Liver (tissue), 9 donors: ENCODE results near the gene CHD5. TPM values are rescaled to one million over a fixed set of nuclear protein-coding genes. Genes with fewer than 3 reads are reported as not detected.

Source experiments
- DNase-seq: peaks from one replicate; pipeline ENCODE4 v3.0.0-alpha.2; 2017; ENCODE audit warnings: low spot score
- H3K27ac ChIP-seq, 2 donors: one replicate each; pipeline ENCODE4 v1.7.0; 2013; ENCODE audit warnings: inconsistent platforms in 2 of 2, low read length in 2 of 2, control low read depth in 1 of 2, low read depth in 1 of 2, mild to moderate bottlenecking in 1 of 2
- H3K27me3 ChIP-seq, 4 donors: one replicate each; pipeline versions ENCODE4 v1.6.1 to v1.7.0; 2013; ENCODE audit warnings: low read length in 3 of 4, inconsistent platforms in 1 of 4, mild to moderate bottlenecking in 1 of 4, moderate library complexity in 1 of 4; ENCODE audit not compliant: control insufficient read depth in 4 of 4, insufficient read depth in 4 of 4
- H3K36me3 ChIP-seq, 4 donors: one replicate each; pipeline versions ENCODE4 v1.6.1 to v1.7.0; 2013; ENCODE audit warnings: low read length in 3 of 4, mild to moderate bottlenecking in 3 of 4, low read depth in 1 of 4, moderate library complexity in 1 of 4; ENCODE audit not compliant: control insufficient read depth in 4 of 4, insufficient read depth in 3 of 4
- H3K4me1 ChIP-seq, 4 donors: one replicate each; pipeline versions ENCODE4 v1.6.1 to v1.7.0; 2013; ENCODE audit warnings: low read length in 3 of 4, mild to moderate bottlenecking in 3 of 4, moderate library complexity in 1 of 4; ENCODE audit not compliant: control insufficient read depth in 4 of 4, insufficient read depth in 4 of 4
- H3K4me3 ChIP-seq, 3 donors: one replicate each; pipeline versions ENCODE4 v1.6.1 to v1.7.0; 2013; ENCODE audit warnings: low read length in 3 of 3, control low read depth in 1 of 3, low read depth in 1 of 3, mild to moderate bottlenecking in 1 of 3
- H3K9ac ChIP-seq, 2 donors: one replicate each; pipeline ENCODE4 v1.7.0; 2013; ENCODE audit warnings: low read length in 2 of 2, mild to moderate bottlenecking in 2 of 2, moderate library complexity in 2 of 2, control low read depth in 1 of 2, low read depth in 1 of 2
- H3K9me3 ChIP-seq, 4 donors: one replicate each; pipeline versions ENCODE4 v1.6.1 to v1.7.0; 2013; ENCODE audit warnings: low read length in 3 of 4; ENCODE audit not compliant: control insufficient read depth in 4 of 4
- CTCF ChIP-seq: fragments of 150-350 bp; IDR thresholded peaks from 2 replicates; pipeline ENCODE4 v1.5.1; 2017; ENCODE audit warnings: improper control_type of control experiment, low read depth, low read length; ENCODE audit not compliant: missing input control
- EGR1 ChIP-seq, 2 donors: IDR thresholded peaks; 2 replicates each; pipeline ENCODE4 v1.6.1; 2016 to 2018; ENCODE audit warnings: antibody characterized with exemption in 2 of 2, low read depth in 2 of 2
- FOXA1 ChIP-seq: IDR thresholded peaks from 2 replicates; pipeline ENCODE4 v1.6.1; 2016; ENCODE audit warnings: antibody characterized with exemption
- FOXA2 ChIP-seq: IDR thresholded peaks from 2 replicates; pipeline ENCODE4 v1.6.1; 2016; ENCODE audit warnings: antibody characterized with exemption
- GABPA ChIP-seq, 2 donors: IDR thresholded peaks in 1 of 2; conservative IDR thresholded peaks in 1 of 2; 2 replicates each; pipeline ENCODE4 v1.6.1; 2016; ENCODE audit warnings: antibody characterized with exemption in 2 of 2, mild to moderate bottlenecking in 1 of 2, moderate library complexity in 1 of 2
- NR2F2 ChIP-seq: IDR thresholded peaks from 2 replicates; pipeline ENCODE4 v1.6.1; 2016; ENCODE audit warnings: antibody characterized with exemption
- RAD21 ChIP-seq, 2 donors: IDR thresholded peaks; 2 replicates each; pipeline ENCODE4 v1.6.1; 2016; ENCODE audit warnings: antibody characterized with exemption in 2 of 2, mild to moderate bottlenecking in 2 of 2
- RXRA ChIP-seq, 2 donors: IDR thresholded peaks; 2 replicates each; pipeline ENCODE4 v1.6.1; 2017 to 2018; ENCODE audit warnings: antibody characterized with exemption in 2 of 2, mild to moderate bottlenecking in 1 of 2
- TAF1 ChIP-seq: conservative IDR thresholded peaks from 2 replicates; pipeline ENCODE4 v1.6.1; 2016; ENCODE audit warnings: antibody characterized with exemption, mild to moderate bottlenecking
- WGBS: extraction: QIAGEN DNeasy Blood & Tissue Kit; methylation state at CpG from one replicate; pipeline ENCODE4 v1.1.7; 2013; 5-methylcytosine and 5-hydroxymethylcytosine counted together
- polyA plus RNA-seq, 2 donors: library from polyadenylated mRNA; stranded (reverse) in 1 of 2; unstranded in 1 of 2; fragments of 200-250 nt in 1 of 2; fragments of >200 nt in 1 of 2; fragmentation: Nextera tagmentation in 1 of 2; extraction: Ambion mirVana in 1 of 2; gene quantifications; one replicate each; pipeline versions ENCODE4 v1.2.1 to v1.2.3, GENCODE V29; 2013 to 2015
- total RNA-seq, 2 donors: library from RNA; depleted of rRNA; stranded (reverse); fragments of >200 nt; gene quantifications; one replicate each; pipeline ENCODE4 v1.2.3, GENCODE V29; 2014
- TF ChIP-seq, protein P1 (sequence below): IDR thresholded peaks from 2 replicates; pipeline ENCODE4 v1.6.1; 2016; ENCODE audit warnings: antibody characterized with exemption
- donor health status: healthy.
- donor health status: healthy.
- donor health status: healthy.
- donor health status: healthy.
- donor health status: healthy.

The CHD5 gene
- total and polyA plus RNA-seq, 4 donors = under 0.01 to 0.08 TPM; not detected in 2

DNA sequence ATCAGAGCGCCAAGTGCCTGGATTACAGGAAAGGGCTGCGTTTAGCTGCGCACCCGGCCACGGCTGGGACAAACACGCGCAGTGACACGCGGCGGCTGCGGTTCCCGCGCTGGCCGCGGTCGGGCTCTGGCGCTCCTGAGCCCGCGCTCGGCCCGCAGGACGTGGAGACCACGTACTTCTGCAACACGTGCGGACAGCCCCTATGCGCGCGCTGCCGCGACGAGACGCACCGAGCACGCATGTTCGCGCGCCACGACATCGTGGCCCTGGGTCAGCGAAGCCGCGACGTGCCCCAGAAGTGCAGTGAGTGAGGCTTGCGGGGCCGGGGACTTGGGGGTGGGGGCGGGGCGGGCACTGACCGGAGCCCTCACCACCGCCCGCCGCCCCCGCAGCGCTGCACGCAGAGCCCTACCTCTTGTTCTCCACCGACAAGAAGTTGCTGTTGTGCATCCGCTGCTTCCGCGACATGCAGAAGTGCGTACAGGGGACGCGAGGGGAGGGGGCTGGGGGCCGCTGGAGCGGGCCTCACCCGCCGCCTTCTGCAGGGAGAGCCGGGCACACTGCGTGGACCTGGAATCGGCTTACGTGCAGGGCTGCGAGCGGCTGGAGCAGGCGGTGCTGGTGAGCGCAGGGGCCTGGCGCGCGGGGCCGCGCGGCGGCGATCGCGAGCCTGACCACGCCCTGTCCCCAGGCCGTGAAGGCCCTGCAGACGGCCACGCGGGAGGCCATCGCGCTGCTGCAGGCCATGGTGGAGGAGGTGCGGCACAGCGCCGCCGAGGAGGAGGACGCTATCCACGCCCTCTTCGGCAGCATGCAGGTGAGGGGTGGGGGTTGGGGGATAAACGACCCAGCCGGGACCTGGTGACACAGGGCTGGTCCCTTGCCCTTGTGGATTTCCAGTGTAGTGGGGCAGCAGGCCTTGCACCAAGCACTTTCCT lies 28.9 kb upstream of the CHD5 start:
- Histone ChIP-seq H3K36me3 (peaks cover 0 to 11% (median 7%) of the 10 kb centered on the region in 4 donors), H3K27me3 (no peaks in the 10 kb centered on the region), H3K4me3 (peak overlapping the region in 1 of 3 donors; percentile 20), H3K9ac (no peak overlapping the region), H3K4me1 (peaks cover 3 to 29% (median 12%) of the 10 kb centered on the region in 4 donors), H3K9me3 (no peaks in the 10 kb centered on the region), H3K27ac (no peak overlapping the region)
- DNase-seq = no peak
- TF ChIP-seq CTCF = peak; percentile 47
- peak in 1 of 2 donors; percentile 16 for TF ChIP-seq RAD21 (IDR thresholded peaks at IDR 0.05)
- no peak for TF ChIP-seq GABPA (IDR thresholded peaks at IDR 0.05 in 1 of 2, conservative IDR thresholded peaks at IDR 0.05 in 1 of 2)
- 56% methylated on average over 99 of the region's 99 CpGs for WGBS

DNA sequence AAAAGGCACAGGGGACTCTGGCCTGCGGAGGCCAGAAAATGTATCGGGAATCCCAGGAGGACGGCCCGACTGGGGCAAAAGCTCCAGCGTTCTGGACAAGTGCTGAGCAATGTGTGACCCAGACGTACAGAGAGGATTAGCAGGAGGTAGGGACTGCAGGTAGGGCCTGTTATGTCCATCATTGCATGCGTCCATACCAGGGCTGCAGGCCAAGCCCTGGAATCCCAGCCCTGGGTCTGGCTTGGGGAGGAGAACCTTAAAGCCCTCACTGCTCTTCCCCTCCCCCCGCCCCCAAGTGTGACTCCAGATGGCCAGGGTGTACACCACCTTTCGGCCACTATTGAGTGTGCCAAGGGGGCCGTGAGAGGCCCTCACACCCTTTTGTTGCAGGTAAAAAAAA lies 27.8 kb upstream of the CHD5 start:
- no peak for TF ChIP-seq CTCF
- TF ChIP-seq NR2F2 = no peak
- Histone ChIP-seq H3K27ac (no peak overlapping the region), H3K4me3 (no peak overlapping the region), H3K9ac (no peak overlapping the region), H3K36me3 (peaks cover 0 to 11% (median 7%) of the 10 kb centered on the region in 4 donors), H3K4me1 (peaks cover 3 to 29% (median 12%) of the 10 kb centered on the region in 4 donors), H3K27me3 (no peaks in the 10 kb centered on the region), H3K9me3 (no peaks in the 10 kb centered on the region)
- no peak for DNase-seq
- 89% methylated on average over 10 of the region's 10 CpGs for WGBS

DNA sequence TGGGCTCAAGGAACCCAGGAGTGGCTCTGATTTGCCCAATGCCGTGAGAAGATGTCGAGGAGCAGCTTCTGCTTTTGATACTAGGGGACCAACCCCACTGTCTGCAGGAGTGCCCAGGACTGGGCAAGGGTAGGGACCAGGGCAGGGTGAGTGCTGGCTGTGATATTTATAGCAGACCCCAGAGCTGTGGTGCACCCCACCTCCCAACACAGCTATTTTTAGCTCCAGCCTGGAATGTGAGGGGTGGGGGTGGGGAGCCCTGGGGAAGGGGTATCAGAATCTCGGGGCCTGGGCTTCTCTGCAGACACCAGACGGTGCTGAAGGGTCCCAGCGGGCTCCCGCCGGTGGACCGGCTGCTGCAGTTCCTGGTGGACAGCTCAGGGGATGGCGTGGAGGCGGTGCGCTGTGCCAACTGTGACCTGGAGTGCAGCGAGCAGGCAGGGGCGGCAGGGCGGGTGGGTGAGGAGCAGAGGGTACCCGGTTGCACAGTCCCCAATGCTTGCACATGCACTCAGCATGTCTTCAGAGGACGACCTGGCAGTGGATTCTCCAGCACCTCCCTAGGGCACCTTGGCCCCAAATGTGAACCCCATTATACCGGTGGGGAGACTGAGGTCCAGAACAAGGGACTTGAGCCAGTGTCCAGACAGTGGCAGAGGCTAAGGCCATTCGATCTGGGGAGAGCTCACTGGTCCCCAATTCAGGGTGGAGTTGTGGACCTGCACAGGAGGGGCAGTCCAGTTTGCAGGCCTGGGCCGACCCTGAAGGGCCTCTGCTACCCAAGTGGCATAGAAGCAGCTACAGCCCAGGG lies 27.2 kb upstream of the CHD5 start:
- 89% methylated on average over 19 of the region's 19 CpGs for WGBS
- no peak for DNase-seq
- Histone ChIP-seq H3K36me3 (peaks cover 0 to 8% (median 5%) of the 10 kb centered on the region in 4 donors), H3K9ac (no peak overlapping the region), H3K27me3 (no peaks in the 10 kb centered on the region), H3K4me1 (peaks cover 3 to 29% (median 12%) of the 10 kb centered on the region in 4 donors), H3K4me3 (no peak overlapping the region), H3K9me3 (no peaks in the 10 kb centered on the region), H3K27ac (no peak overlapping the region)
- TF ChIP-seq, protein P1, sequence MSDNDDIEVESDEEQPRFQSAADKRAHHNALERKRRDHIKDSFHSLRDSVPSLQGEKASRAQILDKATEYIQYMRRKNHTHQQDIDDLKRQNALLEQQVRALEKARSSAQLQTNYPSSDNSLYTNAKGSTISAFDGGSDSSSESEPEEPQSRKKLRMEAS = no peak
- TF ChIP-seq RXRA (IDR thresholded peaks at IDR 0.05) (no peak), FOXA2 (no peak), FOXA1 (no peak), EGR1 (IDR thresholded peaks at IDR 0.05; ENCODE audit: low read depth in 2 of 2) (no peak), NR2F2 (no peak), TAF1 (no peak)
